GM13976 (cell line): ENCODE results near the gene NDUFS4.
A peak's percentile ranks its signal among the peaks of the same experiment; 100 is the strongest.
"Not testable (repeated sequence)": the region's sequence is repeated elsewhere in the genome, so short reads cannot be mapped to it uniquely, and the experiment has no call there.

ENCODE experiments used
- DNase-seq: peaks from one replicate; pipeline ENCODE4 v3.0.0; 2012; ENCODE audit warnings: low spot score
- in situ Hi-C: fragments of 300-500 bp; cut with MboI; formaldehyde crosslinking; loops from one replicate; pipeline ENCODE4 v1.12.0; 2022; ENCODE audit warnings: low sequenced_read_pairs, mixed read lengths, inconsistent platforms; ENCODE audit not compliant: unreplicated experiment
- TF ChIP-seq, protein P1 (sequence below): IDR thresholded peaks from 2 replicates; pipeline ENCODE4 v1.5.1; 2012; ENCODE audit warnings: borderline replicate concordance, mild to moderate bottlenecking; ENCODE audit not compliant: insufficient read depth; ENCODE audit errors: extremely low read depth, missing control alignments, control extremely low read depth

Gene NDUFS4

DNA sequence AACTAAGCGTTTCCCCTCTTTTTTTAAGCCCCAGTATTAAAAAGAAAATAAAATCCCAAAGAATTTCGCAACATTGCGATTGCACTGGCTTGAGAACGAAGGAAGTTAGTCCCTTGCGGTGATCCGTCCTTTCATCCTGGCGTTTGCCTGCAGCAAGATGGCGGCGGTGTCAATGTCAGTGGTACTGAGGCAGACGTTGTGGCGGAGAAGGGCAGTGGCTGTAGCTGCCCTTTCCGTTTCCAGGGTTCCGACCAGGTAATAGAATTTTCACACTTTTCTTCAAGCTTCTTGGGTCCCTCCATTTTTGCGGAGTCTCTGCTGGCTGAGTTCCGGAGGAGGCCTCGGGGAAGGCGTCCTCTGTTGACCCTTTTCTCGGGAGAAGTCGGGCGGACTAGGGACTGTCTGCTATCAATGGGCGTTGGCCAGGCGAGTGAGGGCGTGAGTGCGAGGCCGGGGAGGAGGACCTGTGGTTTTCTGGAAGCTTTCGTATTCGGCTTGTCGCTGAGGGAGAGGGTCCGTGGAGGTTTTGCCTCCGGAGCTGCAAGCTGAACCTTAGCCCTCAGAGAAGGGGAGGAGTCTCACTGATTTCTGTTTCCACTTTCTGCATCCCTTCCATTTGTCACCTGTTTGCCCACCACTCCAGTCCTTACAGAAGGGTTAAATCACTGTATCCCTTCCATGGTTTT lies at the start of gene NDUFS4:
TSS of gene NDUFS4 (plus strand) at position 134 of the 686 bp plus-strand sequence. CDS start at position 158, 24 bp downstream.
- peak; percentile 60 for DNase-seq
- in situ Hi-C loops: no loop called here
- TF ChIP-seq, protein P1, sequence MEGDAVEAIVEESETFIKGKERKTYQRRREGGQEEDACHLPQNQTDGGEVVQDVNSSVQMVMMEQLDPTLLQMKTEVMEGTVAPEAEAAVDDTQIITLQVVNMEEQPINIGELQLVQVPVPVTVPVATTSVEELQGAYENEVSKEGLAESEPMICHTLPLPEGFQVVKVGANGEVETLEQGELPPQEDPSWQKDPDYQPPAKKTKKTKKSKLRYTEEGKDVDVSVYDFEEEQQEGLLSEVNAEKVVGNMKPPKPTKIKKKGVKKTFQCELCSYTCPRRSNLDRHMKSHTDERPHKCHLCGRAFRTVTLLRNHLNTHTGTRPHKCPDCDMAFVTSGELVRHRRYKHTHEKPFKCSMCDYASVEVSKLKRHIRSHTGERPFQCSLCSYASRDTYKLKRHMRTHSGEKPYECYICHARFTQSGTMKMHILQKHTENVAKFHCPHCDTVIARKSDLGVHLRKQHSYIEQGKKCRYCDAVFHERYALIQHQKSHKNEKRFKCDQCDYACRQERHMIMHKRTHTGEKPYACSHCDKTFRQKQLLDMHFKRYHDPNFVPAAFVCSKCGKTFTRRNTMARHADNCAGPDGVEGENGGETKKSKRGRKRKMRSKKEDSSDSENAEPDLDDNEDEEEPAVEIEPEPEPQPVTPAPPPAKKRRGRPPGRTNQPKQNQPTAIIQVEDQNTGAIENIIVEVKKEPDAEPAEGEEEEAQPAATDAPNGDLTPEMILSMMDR: no peak

DNA sequence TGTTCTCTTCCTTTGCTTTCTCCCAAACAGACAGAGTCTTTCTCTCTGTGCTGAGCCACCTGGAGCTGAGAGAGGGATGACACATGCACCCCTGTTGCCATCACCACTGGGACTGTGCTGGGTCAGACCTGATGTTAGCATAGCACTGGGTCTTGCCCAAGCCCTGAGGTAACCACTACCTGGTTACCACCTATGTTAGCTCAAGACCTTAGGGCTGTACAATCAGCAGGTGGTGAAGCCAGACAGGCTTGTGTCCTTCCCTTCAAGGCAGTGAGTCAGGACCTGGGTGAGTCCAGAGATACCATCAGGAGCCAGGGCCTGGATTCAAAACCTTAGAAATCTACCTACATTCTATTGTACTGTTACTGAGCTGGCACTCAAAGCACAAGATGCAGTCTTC lies 47.9 kb upstream of the NDUFS4 start:
- in situ Hi-C loops: no loop called here
- no peak for DNase-seq
- TF ChIP-seq, protein P1: no peak

DNA sequence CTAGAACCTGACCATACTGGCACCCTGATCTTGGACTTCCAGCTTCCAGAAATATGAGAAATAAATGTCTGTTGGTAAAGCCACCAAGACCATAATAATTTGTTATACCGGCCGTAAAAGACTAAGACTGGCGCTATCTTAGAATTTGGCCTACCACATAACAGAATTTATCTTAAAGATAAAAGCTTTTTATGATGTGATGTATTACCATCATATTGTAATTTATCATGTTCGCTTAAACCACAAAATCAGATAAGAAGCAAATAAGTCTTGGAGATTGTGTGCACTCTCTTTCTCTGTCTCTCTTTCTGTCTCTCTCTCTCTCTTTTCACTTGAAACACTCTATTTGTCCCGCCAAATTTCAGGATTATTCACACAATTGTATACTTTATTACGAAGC lies 44.5 kb upstream of the NDUFS4 start:
- in situ Hi-C loops: no loop called here
- no peak for DNase-seq
- TF ChIP-seq, protein P1: no peak

DNA sequence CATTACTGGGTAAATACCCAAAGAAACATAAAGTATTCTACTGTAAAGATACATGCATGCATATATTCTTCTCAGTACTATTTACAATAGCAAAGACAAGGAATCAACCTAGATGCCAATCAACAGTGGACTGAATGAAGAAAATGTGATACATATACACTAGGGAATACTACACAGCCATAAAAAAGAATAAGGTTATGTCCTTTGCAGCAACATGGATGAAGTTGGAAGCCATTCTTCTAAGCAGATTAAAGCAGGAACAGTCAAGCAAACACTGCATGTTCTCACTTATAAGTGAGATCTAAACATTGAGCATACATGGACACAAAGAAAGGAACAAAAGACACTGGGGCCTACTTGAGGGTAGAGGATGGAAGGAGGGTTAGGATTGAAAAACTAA lies 39.6 kb upstream of the NDUFS4 start:
- no peak for DNase-seq
- in situ Hi-C loops: no loop called here
- TF ChIP-seq, protein P1: no peak

DNA sequence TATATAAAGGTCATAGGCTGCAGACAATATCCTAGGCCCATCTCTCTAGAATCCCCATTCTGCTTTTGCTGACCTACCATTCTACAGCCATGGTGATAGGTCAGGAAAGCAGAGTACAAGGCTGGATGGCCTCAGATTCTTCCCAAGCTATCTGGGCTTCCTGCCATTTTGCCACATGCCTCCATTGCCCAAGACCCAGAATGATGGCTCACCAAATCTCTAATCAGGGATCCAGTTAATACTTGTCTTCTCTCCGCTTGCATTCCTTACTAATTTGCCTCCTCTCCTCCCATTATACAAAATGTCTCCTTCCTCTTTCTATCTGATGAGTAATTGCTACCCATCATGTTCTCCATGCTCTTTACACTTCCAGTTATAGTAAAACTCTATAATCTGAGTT lies 22.7 kb upstream of the NDUFS4 start:
- TF ChIP-seq, protein P1: no peak
- in situ Hi-C loops: no loop called here
- DNase-seq: no peak

DNA sequence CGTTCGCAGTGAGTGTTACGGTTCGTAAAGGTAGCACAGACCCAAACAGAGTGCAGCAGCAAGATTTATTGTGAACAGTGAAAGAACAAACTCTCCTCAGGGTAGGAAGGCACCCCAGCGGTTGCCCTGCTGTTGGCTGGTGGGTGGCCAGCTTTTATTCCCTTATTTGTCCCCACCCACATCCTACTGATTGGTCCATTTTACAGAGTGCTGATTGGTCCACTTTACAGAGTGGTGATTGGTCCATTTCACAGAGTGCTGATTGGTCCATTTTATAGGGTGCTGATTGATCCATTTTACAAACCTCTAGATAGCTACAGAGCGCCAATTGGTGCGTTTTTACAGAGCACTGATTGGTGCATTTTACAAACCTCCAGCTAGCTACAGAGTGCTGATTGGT lies 19.7 kb upstream of the NDUFS4 start:
- in situ Hi-C loops, DNase-seq: not testable (repeated sequence)

DNA sequence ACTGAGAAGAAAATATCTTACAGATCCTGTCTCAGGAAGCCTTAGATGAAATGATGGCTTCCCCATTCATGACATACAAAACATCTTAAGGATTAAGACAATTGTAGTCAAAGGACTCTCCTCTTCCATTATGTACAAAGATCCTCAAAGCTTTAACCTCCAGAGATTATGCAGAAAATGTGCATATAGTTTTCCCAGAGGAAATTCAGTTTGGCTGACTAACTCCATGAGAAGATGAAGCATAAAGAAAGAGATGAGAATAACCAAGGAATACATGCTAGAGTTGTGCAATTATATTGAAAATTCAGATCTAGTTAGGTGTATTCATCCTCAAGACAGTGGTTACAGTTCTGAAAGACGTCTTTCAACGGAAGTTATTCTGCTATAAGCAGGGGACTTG lies 18.6 kb upstream of the NDUFS4 start:
- no peak for DNase-seq
- in situ Hi-C loops: no loop called here
- TF ChIP-seq, protein P1: no peak
